Adrenal gland (tissue), 5 donors: ENCODE results near the gene KIFC3.

Experiments used
- CTCF ChIP-seq, 6 experiments: fragments of 450-650 bp in 4 of 6; fragments of 200-600 bp in 2 of 6; sonication (generic) in 1 of 6; IDR thresholded peaks; 1 replicate in 5 of 6; 2 replicates in 1 of 6; pipeline versions ENCODE4 v1.5.1 to v1.8.0; 2016 to 2021; ENCODE audit warnings: antibody characterized with exemption in 6 of 6, mild to moderate bottlenecking in 2 of 6, moderate library complexity in 1 of 6
- POLR2A ChIP-seq, 2 donors: fragments of 450-650 bp; IDR thresholded peaks; one replicate each; pipeline ENCODE4 v1.6.1; 2017; ENCODE audit warnings: antibody characterized with exemption in 2 of 2, mild to moderate bottlenecking in 2 of 2, moderate library complexity in 1 of 2
- donor health status: DM: no; HTN: no; CAD: no.

- no peak for TF ChIP-seq CTCF (IDR thresholded peaks at IDR 0.05)
- no peak for TF ChIP-seq POLR2A (IDR thresholded peaks at IDR 0.05)
Measured at GRCh38 chr16:57784334-57784733, 18.0 kb downstream of the KIFC3 start.
